Fibroblast of skin of back (primary cell): Measurements from ENCODE around the gene ERMARD.

ENCODE experiments used
- DNase-seq: peaks from one replicate; pipeline ENCODE4 v3.0.0-alpha.2; 2013

Gene ERMARD

GRCh38 chr6:169825558-169826225 is 74.3 kb downstream of the ERMARD start:
- DNase-seq, result no peak

GRCh38 chr6:169826697-169827096 is 75.3 kb downstream of the ERMARD start:
- no peak for DNase-seq

GRCh38 chr6:169827290-169827717 is 75.9 kb downstream of the ERMARD start:
- DNase-seq, result no peak

- no peak for DNase-seq
These were observed 76.8 kb downstream of the ERMARD start for GRCh38 chr6:169828176-169828575.

GRCh38 chr6:169829786-169830185 is 78.4 kb downstream of the ERMARD start:
- no peak for DNase-seq

- no peak for DNase-seq
These were observed 79.5 kb downstream of the ERMARD start for GRCh38 chr6:169830876-169831275.
